Measurements from ENCODE around the gene BRD2. TPM values are rescaled to one million over a fixed set of nuclear protein-coding genes. Genes with fewer than 3 reads are reported as not detected.

BRD2 gene
- total RNA-seq, 1 donor from 2014 or later, result 73.7 TPM

GRCh38 chr6:33029328-33030184 is 61.2 kb downstream of the BRD2 start:
- peak; percentile 55 for DNase-seq (ENCODE audit: low spot score)

GRCh38 chr6:33030245-33030644 is 61.9 kb downstream of the BRD2 start:
- DNase-seq (ENCODE audit: low spot score), result no peak

Other genes starting within 250 kb of the BRD2 start
- not detected for gene HLA-DQA2, start 227.2 kb upstream of the BRD2 start, total RNA-seq (ENCODE audit: insufficient read depth, low replicate concordance)
- 0.96 TPM for gene HLA-DQB2, start 205.1 kb upstream of the BRD2 start, total RNA-seq (ENCODE audit: insufficient read depth, low replicate concordance)
- gene HLA-DOB, start 151.6 kb upstream of the BRD2 start, total RNA-seq (ENCODE audit: insufficient read depth, low replicate concordance), result not detected
- 13.5 TPM for gene TAP2, start 129.9 kb upstream of the BRD2 start, total RNA-seq (ENCODE audit: insufficient read depth, low replicate concordance)
- 15.4 TPM for gene PSMB8, start 124.5 kb upstream of the BRD2 start, total RNA-seq (ENCODE audit: insufficient read depth, low replicate concordance)
- 25.0 TPM for gene TAP1, start 114.9 kb upstream of the BRD2 start, total RNA-seq (ENCODE audit: insufficient read depth, low replicate concordance)
- gene PSMB9, start 114.4 kb upstream of the BRD2 start, total RNA-seq (ENCODE audit: insufficient read depth, low replicate concordance), result 0.72 TPM
- 10.1 TPM for gene HLA-DMB, start 27.6 kb upstream of the BRD2 start, total RNA-seq (ENCODE audit: insufficient read depth, low replicate concordance)
- 5.8 TPM for gene HLA-DMA, start 15.5 kb upstream of the BRD2 start, total RNA-seq (ENCODE audit: insufficient read depth, low replicate concordance)
- 0.72 TPM for gene HLA-DOA, start 41.0 kb downstream of the BRD2 start, total RNA-seq (ENCODE audit: insufficient read depth, low replicate concordance)
- 24.8 TPM for gene HLA-DPA1, start 105.1 kb downstream of the BRD2 start, total RNA-seq (ENCODE audit: insufficient read depth, low replicate concordance)
- gene HLA-DPB1, start 107.4 kb downstream of the BRD2 start, total RNA-seq (ENCODE audit: insufficient read depth, low replicate concordance), result 1.7 TPM
- gene COL11A2, start 223.9 kb downstream of the BRD2 start, total RNA-seq (ENCODE audit: insufficient read depth, low replicate concordance), result 0.72 TPM
- gene RXRB, start 232.1 kb downstream of the BRD2 start, total RNA-seq (ENCODE audit: insufficient read depth, low replicate concordance), result 19.0 TPM
- 78.0 TPM for gene SLC39A7, start 232.3 kb downstream of the BRD2 start, total RNA-seq (ENCODE audit: insufficient read depth, low replicate concordance)
- 9.6 TPM for gene HSD17B8, start 236.1 kb downstream of the BRD2 start, total RNA-seq (ENCODE audit: insufficient read depth, low replicate concordance)
- gene RING1, start 239.9 kb downstream of the BRD2 start, total RNA-seq (ENCODE audit: insufficient read depth, low replicate concordance), result 13.7 TPM